ENCODE measurements around the gene ADGRG1. TPM values are rescaled to one million over a fixed set of nuclear protein-coding genes. Genes with fewer than 3 reads are reported as not detected.

Gene ADGRG1
- polyA plus RNA-seq, 1 of the 3 experiments (the other 2 are of a cell fraction), result 7.4 TPM

DNA sequence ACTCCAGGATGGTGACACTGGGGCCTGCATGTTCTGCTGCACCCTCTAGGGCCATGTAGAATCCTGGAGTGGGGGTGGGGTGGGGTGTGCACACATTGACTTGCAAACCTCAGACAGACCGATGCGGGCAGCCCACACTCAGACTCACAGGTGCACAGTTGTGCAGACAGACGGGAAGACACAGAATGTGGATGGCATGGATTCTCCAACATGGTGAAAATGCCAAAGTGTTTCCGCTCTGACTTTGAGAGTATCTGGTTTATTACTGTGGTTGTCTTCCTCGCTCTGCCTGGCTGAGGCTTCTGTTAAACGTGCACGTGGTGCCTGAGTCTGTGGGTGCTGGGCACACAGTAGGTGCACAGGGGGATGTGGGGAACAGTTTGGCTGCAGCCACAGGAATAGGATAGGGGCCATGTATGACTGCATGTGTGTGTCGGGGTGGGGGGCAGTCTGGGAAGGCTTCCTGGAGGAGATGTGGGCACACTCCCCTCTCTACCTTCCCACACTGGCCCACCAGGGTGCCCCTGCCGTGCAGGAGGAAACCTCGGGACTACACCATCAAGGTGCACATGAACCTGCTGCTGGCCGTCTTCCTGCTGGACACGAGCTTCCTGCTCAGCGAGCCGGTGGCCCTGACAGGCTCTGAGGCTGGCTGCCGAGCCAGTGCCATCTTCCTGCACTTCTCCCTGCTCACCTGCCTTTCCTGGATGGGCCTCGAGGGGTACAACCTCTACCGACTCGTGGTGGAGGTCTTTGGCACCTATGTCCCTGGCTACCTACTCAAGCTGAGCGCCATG is 30.6 kb downstream of the ADGRG1 start:
- no peak overlapping the region for H3K27ac ChIP-seq (ENCODE audit: low read depth in 2 of 2, low read length in 1 of 2)
- 77% methylated on average over 10 of the region's 19 CpGs for WGBS (ENCODE audit: low lambda C conversion rate)
- no peaks in the 10 kb centered on the region for H3F3A ChIP-seq (replicated peaks; ENCODE audit: insufficient read depth)
- ChIA-PET CTCF (interaction anchor here (0.9 to 2.0 kb wide), 2 partner anchors 9 to 11 kb away, joined by 5 read pairs; no protein-coding TSS in a partner anchor), POLR2A (no interaction called here)
- no peak overlapping the region for H3K4me2 ChIP-seq
- TF ChIP-seq POLR2AphosphoS5 (IDR thresholded peaks at IDR 0.05; ENCODE audit: low read depth, low read length) (no peak), JUND (IDR thresholded peaks at IDR 0.05) (no peak), NRF1 (IDR thresholded peaks at IDR 0.05; ENCODE audit: low read depth, low read length) (no peak), ELF1 (IDR thresholded peaks at IDR 0.05) (no peak), MXI1 (IDR thresholded peaks at IDR 0.05; ENCODE audit: low read depth, low read length) (no peak), MEF2A (IDR thresholded peaks at IDR 0.05; ENCODE audit: borderline replicate concordance, low read depth) (no peak), GATA2 (CRISPR knock-in tag; IDR thresholded peaks at IDR 0.05) (no peak), EZH2phosphoT487 (IDR thresholded peaks at IDR 0.05; ENCODE audit: borderline replicate concordance, low read depth) (no peak)
- TF ChIP-seq, protein P1, sequence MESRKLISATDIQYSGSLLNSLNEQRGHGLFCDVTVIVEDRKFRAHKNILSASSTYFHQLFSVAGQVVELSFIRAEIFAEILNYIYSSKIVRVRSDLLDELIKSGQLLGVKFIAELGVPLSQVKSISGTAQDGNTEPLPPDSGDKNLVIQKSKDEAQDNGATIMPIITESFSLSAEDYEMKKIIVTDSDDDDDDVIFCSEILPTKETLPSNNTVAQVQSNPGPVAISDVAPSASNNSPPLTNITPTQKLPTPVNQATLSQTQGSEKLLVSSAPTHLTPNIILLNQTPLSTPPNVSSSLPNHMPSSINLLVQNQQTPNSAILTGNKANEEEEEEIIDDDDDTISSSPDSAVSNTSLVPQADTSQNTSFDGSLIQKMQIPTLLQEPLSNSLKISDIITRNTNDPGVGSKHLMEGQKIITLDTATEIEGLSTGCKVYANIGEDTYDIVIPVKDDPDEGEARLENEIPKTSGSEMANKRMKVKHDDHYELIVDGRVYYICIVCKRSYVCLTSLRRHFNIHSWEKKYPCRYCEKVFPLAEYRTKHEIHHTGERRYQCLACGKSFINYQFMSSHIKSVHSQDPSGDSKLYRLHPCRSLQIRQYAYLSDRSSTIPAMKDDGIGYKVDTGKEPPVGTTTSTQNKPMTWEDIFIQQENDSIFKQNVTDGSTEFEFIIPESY (IDR thresholded peaks at IDR 0.05; ENCODE audit: borderline replicate concordance, low read depth), result no peak
- TF ChIP-seq, protein P2, sequence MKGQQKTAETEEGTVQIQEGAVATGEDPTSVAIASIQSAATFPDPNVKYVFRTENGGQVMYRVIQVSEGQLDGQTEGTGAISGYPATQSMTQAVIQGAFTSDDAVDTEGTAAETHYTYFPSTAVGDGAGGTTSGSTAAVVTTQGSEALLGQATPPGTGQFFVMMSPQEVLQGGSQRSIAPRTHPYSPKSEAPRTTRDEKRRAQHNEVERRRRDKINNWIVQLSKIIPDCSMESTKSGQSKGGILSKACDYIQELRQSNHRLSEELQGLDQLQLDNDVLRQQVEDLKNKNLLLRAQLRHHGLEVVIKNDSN (IDR thresholded peaks at IDR 0.05; ENCODE audit: borderline replicate concordance, low read depth), result no peak
- no peaks in the 10 kb centered on the region for H4K20me1 ChIP-seq (ENCODE audit: insufficient read depth)
- H3K9me3 ChIP-seq, result no peaks in the 10 kb centered on the region
- no peak for DNase-seq
- H3K4me1 ChIP-seq (ENCODE audit: control insufficient read depth in 1 of 2, insufficient read depth in 2 of 2, low read depth in 1 of 2, low read length in 1 of 2), result no peaks in the 10 kb centered on the region; a peak in 1 of 4 replicates
- H3K4me3 ChIP-seq (ENCODE audit: low read depth in 2 of 2, low read length in 1 of 2), result no peak overlapping the region
- H3K9me2 ChIP-seq, result no peaks in the 10 kb centered on the region
- no peak overlapping the region for H3K9ac ChIP-seq
- no peaks in the 10 kb centered on the region for H3K27me3 ChIP-seq (ENCODE audit: insufficient read depth)
- H3K79me2 ChIP-seq (ENCODE audit: insufficient read depth), result no peaks in the 10 kb centered on the region
- H3K36me3 ChIP-seq (replicated peaks in 1 of 2; ENCODE audit: control insufficient read depth in 1 of 2, insufficient read depth in 2 of 2, low read length in 1 of 2), result no peaks in the 10 kb centered on the region
- H2AFZ ChIP-seq (ENCODE audit: low read depth), result no peak overlapping the region

DNA sequence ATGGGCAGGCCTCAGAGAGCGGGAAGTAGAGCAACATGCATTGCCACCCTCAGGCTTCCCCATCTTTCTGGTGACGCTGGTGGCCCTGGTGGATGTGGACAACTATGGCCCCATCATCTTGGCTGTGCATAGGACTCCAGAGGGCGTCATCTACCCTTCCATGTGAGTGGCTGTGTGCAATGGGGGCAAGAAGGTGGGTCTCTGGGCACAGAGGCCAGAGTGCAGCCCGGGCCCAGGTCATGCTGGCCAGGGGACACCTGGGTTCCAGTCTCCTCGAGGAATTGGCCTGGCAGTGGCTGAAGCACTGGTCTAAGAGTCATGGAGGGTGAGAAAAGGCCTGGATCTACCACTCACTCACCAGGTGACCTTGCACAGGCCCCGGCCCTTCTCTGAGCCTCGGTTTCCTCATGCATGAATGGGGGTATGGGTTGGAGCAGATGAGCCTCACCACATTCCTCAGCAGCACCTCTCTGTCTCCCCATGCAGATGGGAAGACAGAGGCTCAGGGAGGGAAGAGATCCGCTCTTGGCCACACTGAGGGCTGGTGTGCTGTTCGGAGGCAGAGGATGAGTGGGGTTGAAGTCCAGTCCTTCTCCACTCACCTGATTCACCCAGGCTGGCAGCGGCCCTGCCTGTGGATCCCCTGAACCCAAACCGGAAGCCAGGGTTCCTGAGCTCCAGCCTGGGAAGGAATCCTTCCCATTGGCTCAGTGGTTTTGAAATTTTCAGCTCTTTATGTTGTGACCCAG is 32.5 kb downstream of the ADGRG1 start:
- H3K9me2 ChIP-seq, result no peaks in the 10 kb centered on the region
- no peak overlapping the region for H3K4me2 ChIP-seq
- H3K4me3 ChIP-seq (ENCODE audit: low read depth in 2 of 2, low read length in 1 of 2), result no peak overlapping the region
- WGBS (ENCODE audit: low lambda C conversion rate), result 70% methylated on average over 9 of the region's 11 CpGs
- H3K4me1 ChIP-seq (ENCODE audit: control insufficient read depth in 1 of 2, insufficient read depth in 2 of 2, low read depth in 1 of 2, low read length in 1 of 2), result no peaks in the 10 kb centered on the region
- CTCF ChIA-PET, result interaction anchor here (1.0 kb wide), 1 partner anchor 12 kb away, joined by 4 read pairs; no protein-coding TSS in a partner anchor
- POLR2A ChIA-PET, result no interaction called here
- H3K27ac ChIP-seq (ENCODE audit: low read depth in 2 of 2, low read length in 1 of 2), result no peak overlapping the region
- H2AFZ ChIP-seq (ENCODE audit: low read depth), result no peak overlapping the region
- H3K79me2 ChIP-seq (ENCODE audit: insufficient read depth), result no peaks in the 10 kb centered on the region
- H3F3A ChIP-seq (replicated peaks; ENCODE audit: insufficient read depth), result no peaks in the 10 kb centered on the region
- H3K9me3 ChIP-seq, result no peaks in the 10 kb centered on the region
- no peaks in the 10 kb centered on the region for H3K27me3 ChIP-seq (ENCODE audit: insufficient read depth)
- no peak overlapping the region for H3K9ac ChIP-seq
- no peaks in the 10 kb centered on the region for H3K36me3 ChIP-seq (replicated peaks in 1 of 2; ENCODE audit: control insufficient read depth in 1 of 2, insufficient read depth in 2 of 2, low read length in 1 of 2)
- no peak for DNase-seq
- H4K20me1 ChIP-seq (ENCODE audit: insufficient read depth), result no peaks in the 10 kb centered on the region
- TF ChIP-seq, protein P3, sequence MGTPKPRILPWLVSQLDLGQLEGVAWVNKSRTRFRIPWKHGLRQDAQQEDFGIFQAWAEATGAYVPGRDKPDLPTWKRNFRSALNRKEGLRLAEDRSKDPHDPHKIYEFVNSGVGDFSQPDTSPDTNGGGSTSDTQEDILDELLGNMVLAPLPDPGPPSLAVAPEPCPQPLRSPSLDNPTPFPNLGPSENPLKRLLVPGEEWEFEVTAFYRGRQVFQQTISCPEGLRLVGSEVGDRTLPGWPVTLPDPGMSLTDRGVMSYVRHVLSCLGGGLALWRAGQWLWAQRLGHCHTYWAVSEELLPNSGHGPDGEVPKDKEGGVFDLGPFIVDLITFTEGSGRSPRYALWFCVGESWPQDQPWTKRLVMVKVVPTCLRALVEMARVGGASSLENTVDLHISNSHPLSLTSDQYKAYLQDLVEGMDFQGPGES (IDR thresholded peaks at IDR 0.05; ENCODE audit: low read depth, low read length), result no peak
- TF ChIP-seq FOSL2 (IDR thresholded peaks at IDR 0.05; ENCODE audit: borderline replicate concordance, low read depth) (no peak), EZH2phosphoT487 (IDR thresholded peaks at IDR 0.05; ENCODE audit: borderline replicate concordance, low read depth) (no peak), YY1 (IDR thresholded peaks at IDR 0.05; ENCODE audit: low read depth) (no peak)
- TF ChIP-seq, protein P4, sequence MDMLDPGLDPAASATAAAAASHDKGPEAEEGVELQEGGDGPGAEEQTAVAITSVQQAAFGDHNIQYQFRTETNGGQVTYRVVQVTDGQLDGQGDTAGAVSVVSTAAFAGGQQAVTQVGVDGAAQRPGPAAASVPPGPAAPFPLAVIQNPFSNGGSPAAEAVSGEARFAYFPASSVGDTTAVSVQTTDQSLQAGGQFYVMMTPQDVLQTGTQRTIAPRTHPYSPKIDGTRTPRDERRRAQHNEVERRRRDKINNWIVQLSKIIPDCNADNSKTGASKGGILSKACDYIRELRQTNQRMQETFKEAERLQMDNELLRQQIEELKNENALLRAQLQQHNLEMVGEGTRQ (IDR thresholded peaks at IDR 0.05; ENCODE audit: borderline replicate concordance, low read depth, low read length), result no peak
